Activated CD4-positive, alpha-beta T cell treated with anti-CD3 and anti-CD28 coated beads, Interleukin-2, Interleukin-4, amounts not matched to agents 100 ng/mL and 50 ng/mL, durations not matched to agents 16 hours and 8 hours (primary cell): Measurements from ENCODE around the gene ESAM.
A peak's percentile ranks its signal among the peaks of the same experiment; 100 is the strongest.

Source experiments
- DNase-seq: peaks from one replicate; pipeline ENCODE4 v3.0.0-alpha.2; 2020; ENCODE audit warnings: low spot score

ESAM gene

GRCh38 chr11:124762105-124762623, at the start of gene ESAM:
Gene ESAM (minus strand): TSS chr11:124762290. CDS start chr11:124762154, 136 bp downstream.
- peak; percentile 54 for DNase-seq

- DNase-seq = no peak
Observed at GRCh38 chr11:124811399-124812125, 49.5 kb upstream of the ESAM start.

DNA sequence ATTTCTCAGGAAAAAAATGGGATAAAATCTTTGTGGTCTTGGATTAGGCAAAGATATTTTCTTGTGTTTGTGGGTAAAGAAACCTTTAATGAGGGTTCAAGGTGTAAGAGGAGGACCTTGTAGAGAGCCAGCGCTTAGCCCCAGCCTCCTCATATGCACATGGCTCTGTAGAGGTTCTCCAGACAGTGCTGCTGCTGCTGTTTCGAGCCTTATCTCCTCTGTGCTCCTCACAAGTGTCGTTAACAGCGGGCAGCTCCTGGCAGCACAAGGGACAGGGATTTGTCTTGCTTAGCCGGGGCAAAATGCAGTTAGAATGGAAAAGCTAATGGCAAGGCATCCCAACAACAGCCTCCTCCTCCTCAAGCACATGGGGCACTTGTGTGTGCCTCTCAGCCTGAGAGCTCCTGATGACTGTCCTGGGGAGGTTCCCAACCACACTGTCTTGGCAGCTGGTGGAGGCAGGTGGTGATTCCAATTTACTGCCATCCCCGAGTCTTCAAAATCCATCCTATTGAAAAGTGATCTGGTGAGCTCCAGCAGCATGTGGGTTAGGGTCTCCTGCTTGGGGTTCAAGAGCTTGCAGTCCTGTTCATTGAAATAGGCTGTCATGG, 45.7 kb upstream of the ESAM start:
- no peak for DNase-seq

GRCh38 chr11:124807201-124807600, 45.1 kb upstream of the ESAM start:
- DNase-seq = no peak

GRCh38 chr11:124804884-124805283, 42.8 kb upstream of the ESAM start:
- no peak for DNase-seq

GRCh38 chr11:124801636-124802312, 39.7 kb upstream of the ESAM start:
- no peak for DNase-seq

- peak; percentile 15 for DNase-seq
Observed at GRCh38 chr11:124801014-124801413, 38.9 kb upstream of the ESAM start.

GRCh38 chr11:124800226-124800929, 38.3 kb upstream of the ESAM start, which contains the start of gene MSANTD2:
Gene MSANTD2 (minus strand): TSS chr11:124800406. CDS start chr11:124800380, 26 bp downstream.
- peak; percentile 78 for DNase-seq

GRCh38 chr11:124799348-124800225, 37.5 kb upstream of the ESAM start:
- DNase-seq = peak; percentile 22

GRCh38 chr11:124798991-124799347, 36.9 kb upstream of the ESAM start:
- no peak for DNase-seq

GRCh38 chr11:124796312-124796711, 34.2 kb upstream of the ESAM start:
- no peak for DNase-seq

DNA sequence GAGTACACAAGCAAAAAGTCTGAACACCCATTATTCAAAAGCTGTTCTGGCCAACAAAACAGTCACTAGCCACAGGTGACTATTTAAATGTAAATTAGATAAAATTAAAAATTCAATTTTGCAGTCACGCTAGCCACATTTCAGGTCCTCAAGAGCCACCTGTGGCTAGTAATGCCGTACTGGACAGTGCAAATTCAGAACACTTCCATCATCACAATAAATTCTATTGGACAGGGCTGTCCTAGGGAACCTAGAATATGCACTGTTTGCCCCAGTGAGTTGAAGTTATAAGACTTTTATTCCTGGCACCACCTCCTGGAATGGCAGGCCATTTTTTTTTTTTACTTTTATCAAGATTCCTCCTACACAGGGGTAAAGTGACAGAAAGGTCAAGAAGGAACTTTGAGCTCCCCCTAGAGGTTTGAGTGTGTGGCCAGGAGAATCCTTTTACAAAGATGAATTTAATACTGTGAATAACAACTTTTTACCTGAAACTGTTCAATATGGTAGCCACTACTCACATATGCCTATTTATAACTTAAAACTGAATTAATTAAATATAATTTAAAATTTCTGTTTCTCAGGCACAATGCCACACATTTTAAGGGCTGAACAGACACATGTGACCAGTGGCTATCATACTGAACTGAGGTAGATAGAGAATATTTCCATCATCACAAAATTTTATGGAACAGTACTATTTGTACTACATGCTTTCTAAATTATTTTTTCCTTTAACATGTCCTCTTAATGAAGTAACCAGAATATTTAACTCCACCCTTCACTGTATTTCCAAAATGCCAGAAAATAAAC, 31.6 kb upstream of the ESAM start:
- peak; percentile 40 for DNase-seq

DNA sequence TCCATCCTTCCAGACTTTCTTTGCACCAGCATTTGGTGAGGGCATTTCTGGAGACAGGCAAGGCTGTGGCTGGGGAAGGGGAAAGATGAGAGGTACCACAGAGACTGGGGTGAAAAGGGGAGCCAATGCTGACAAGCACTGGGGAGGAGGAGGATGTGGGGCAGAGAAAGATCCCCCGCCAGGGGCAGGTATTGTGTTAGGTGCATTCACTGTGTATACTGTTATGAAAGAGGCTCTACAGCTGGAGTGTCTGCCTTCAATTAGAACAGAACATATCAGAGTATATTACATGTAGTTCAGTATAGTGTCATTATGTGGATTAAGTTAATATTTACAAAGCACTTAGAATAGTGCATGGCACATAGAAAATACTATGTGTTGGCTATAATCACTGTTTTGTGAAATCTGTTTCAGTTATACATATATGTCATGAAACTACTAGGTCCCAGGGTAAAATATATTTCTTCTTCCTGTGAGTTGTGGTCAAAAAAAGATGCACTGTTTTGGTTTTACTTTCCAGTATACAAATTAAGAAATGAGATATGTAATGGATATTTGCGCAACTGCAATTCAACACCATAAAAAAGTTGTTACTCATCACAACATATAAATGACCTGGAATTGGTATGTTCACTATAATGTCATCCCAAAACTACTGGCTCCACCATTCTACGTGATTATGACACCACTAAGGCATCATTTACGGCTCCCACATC, 29.7 kb upstream of the ESAM start:
- DNase-seq = peak; percentile 11

GRCh38 chr11:124788521-124788920, 26.4 kb upstream of the ESAM start:
- DNase-seq = no peak

- no peak for DNase-seq
Observed at GRCh38 chr11:124784051-124784450, 22.0 kb upstream of the ESAM start.

DNA sequence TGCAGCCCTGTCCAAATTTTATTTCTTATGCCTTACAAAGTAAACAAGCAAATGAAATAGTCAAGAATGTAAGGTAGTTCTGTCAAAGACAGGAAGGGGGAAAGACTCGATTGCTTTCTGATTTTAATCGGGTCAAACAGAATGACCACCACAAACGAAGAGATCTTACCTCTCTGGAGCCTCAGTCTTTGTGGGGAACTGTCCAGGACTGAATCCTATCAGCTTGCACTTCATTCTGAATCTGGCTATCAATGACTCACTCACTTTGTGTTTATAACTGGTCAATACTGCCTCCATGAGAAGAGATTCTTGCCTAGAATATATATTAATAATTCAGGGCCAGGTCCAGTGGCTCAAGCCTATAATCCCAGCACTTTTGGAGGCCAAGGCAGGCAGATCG, 20.9 kb upstream of the ESAM start:
- no peak for DNase-seq

GRCh38 chr11:124779568-124779967, 17.5 kb upstream of the ESAM start:
- no peak for DNase-seq

GRCh38 chr11:124778281-124778680, 16.2 kb upstream of the ESAM start:
- no peak for DNase-seq

- no peak for DNase-seq
Observed at GRCh38 chr11:124776865-124777645, 15.0 kb upstream of the ESAM start.
